Measurements from ENCODE around the gene PIEZO2.

DNA sequence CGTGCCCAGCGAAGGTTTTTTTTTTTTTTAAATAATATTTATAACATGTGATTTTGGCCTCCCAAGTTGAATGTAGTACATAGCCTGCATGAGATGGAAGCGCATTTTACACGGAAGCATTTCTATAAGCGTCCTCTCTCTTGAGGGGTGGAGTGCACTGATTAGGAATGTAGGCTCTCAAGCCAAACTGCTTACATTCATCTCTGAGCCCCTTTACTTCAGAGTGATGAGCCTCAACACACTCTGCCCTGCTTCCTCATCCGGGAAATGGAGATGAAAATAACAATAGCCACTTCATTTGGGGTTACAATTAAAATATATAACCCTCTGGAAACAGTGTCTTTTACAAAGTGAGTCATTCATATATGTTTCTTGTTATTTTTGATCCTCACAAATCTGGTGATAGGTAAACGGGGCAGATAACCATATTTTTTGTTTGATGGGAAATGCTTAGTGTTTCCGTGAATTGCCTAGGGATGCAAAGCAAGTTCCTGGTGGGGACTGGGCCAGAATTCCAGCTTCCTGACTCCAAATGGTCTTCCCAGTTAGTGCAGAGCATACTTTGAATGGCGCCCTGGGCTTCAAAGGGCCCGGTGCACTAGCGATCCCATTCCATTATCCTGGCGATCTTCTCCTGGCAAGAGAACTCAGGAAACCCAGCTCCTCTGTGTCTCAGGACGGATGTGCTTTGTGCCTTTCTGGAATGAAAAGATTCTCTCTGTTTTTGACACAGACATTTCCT, 124.3 kb downstream of the PIEZO2 start:
- TF ChIP-seq CTCF (IDR thresholded peaks at IDR 0.05) = no peak
- TF ChIP-seq ZFX (IDR thresholded peaks at IDR 0.05; ENCODE audit: borderline replicate concordance) = no peak
